Stimulated activated CD4-positive, alpha-beta T cell treated with anti-CD3 and anti-CD28 coated beads, Interleukin-12 subunit alpha, Interleukin-12 subunit beta, amount 100 ng/mL, for 4 hours (primary cell): ENCODE measurements around the gene BIRC3.

ENCODE experiments used
- DNase-seq: peaks from one replicate; pipeline ENCODE4 v3.0.0-alpha.2; 2020

The BIRC3 gene

GRCh38 chr11:102317099-102317767 lies at the start of gene BIRC3:
Gene BIRC3, plus strand, starts transcription at chr11:102317484. Its CDS starts 7,026 bp downstream, at chr11:102324510.
- peak; percentile 74 for DNase-seq

- no peak for DNase-seq
Measured at GRCh38 chr11:102267609-102268008, 49.7 kb upstream of the BIRC3 start.

DNA sequence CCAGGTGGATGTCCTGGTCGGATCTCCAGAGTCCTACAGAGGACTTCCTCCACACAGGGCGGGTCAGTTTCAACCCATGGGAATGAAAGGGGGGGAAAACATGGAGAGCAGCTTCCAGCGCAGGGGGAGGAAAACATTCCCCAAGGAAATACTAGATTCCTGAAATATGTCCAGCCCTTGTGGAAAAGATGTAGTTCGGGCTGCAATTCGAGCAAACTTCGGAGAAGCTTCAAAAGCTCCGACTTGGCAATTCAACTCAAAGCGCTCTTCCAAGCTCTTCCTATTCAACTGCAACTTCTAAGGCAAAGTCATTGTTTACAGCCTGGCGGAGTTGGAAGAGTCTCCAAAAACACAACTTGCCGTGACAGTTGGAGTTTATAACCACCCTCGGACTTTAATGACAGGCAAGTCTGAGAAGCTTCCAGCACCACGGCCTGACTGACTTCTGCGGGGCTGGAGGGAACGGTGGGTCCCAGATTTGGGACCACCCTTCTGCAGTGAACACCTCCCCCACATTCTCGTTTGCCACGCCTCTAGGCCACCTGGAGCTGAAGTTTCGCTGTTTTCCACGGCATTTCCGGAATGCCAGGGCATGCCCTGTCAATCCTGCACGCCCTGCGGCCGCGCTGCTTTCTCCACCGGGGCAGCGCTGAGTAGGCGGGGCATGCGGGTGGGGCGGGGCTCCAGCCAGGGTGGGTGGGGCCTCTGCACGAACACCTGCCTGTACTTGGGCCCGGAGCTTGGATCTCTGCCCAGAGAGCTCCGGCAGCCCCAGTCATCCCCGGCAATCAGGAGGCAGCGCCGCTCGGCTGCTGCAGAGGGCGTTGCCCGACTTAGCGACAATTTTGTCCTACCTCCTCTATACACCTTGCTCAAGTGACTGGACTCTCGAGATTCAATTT lies 49.0 kb upstream of the BIRC3 start:
- peak; percentile 75 for DNase-seq

- DNase-seq = no peak
Measured at GRCh38 chr11:102268985-102269470, 48.3 kb upstream of the BIRC3 start.

DNA sequence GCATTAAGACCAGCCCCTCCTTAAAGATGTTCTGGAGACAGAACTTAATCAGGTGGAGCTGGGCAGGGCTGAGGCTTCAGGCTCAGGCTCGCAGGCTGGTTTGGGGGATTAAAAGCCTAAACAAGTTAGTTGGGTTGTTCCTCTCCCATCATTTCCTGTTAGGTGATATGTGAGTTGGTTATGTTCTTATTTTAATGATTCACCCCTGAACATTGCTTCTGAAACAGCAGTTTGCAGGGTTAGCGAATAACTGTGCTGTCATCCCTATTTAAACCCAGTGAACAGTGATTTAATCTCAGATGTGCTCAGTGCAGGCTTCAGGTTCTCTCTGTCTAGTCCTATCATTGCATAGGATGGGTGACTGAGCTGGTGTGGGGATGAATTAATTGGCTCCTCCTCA lies 47.4 kb upstream of the BIRC3 start:
- no peak for DNase-seq

- DNase-seq = no peak
Measured at GRCh38 chr11:102272047-102272824, 45.0 kb upstream of the BIRC3 start.

- no peak for DNase-seq
Measured at GRCh38 chr11:102274628-102275027, 42.7 kb upstream of the BIRC3 start.

GRCh38 chr11:102276362-102276761 lies 40.9 kb upstream of the BIRC3 start:
- no peak for DNase-seq

DNA sequence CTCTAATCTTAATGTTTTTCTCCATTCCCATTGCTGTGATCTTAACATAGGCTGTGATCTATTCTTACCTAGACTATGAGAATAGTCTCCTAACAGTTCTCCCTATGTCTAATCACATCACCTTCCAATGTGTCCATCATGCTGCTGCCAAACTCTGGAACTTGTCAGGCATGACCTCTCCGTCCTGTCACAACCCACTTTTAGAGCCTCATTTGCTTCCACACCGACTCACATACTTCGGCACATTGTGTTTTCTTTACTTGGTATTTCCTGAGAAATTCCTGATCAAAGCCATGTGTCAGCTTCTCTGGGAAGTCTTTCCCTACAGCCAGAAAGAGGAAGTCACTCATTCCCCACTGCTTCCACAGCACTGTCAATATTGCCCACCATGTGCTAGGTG lies 40.5 kb upstream of the BIRC3 start:
- no peak for DNase-seq

GRCh38 chr11:102279641-102280170 lies 37.6 kb upstream of the BIRC3 start:
- no peak for DNase-seq

DNA sequence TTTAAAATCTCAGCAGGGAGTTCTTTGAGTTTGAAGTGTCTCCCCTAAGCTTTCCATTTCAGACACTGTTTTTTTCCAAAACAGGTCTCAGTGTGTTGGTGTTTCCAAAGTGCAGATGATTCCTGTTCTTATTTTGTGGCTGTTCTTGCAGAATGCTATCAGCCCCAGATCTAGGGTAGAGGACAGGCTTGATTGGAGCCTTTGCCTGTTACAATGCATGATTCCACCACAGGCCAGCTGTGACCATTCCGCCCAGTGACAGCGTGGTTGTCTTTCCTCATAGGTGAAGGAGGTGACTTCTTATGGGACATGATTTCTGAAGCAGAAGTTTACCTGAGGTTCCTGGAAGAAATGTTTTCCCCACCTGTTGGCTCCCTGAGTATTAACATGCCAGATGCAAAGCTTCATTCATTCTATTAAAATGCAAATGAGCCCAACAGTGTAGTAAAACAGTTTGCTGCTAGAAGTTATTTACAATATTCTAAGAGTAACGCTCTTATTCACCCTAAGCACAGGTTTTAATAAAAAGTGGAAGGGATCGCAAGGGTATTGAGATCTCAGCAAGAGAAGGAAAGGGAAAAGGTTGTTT lies 36.9 kb upstream of the BIRC3 start:
- DNase-seq = no peak

GRCh38 chr11:102283116-102283485 lies 34.2 kb upstream of the BIRC3 start:
- DNase-seq = no peak

DNA sequence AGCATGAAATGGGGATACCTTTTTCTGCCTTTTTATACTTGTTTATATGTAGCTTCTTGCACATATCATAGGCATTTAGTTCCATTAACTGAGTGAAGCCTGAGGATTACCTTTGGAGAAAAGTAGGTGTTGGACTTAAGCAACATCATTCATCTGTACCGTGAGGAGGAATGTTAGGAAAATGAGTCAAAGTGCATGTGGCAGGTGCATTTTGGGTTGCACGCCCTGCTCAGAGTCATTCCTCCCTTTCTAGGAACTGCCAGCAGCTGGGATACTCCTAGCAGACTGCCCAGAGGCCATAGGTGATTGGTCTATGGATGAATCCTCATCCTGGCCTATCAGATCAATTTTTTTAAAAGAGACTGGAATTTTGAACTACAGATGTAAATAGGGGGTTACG lies 33.3 kb upstream of the BIRC3 start:
- DNase-seq = no peak

DNA sequence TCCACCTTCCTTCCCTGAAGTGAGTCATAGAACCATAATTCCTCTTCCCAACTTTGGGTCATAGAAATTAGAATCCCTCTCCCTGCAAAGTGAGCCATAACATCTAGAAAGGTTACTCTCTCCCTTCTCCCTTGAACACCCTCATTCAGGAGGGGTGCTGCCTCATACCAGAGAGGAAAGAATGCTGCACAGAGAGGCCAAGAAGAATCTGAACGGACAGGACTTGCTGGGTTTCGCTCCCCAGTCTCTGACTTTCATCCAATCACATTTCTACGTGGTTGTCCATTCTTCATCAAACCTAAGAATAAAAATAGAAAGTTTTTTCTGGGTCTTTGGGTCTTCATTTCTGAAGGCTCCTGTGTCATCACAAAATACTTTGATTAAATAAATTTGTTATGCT lies 31.0 kb upstream of the BIRC3 start:
- no peak for DNase-seq

- no peak for DNase-seq
Measured at GRCh38 chr11:102287964-102288724, 29.1 kb upstream of the BIRC3 start.

DNA sequence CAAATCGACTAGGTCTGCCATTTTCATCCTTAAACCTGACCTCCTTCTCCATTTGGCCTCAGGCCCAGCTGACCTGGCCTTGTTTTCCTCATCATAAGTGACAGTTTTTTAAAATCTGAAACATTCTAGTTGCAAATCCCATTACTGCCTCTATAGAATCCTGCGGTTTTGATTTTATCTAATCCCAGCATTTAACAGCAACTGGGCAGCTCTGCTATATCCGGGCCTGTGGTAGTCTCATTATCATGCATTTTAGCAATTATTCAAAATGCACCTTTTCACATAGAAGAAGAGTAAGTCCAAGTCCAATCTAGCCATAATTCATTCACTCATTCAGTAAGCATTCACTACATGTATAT lies 28.6 kb upstream of the BIRC3 start:
- DNase-seq = no peak

GRCh38 chr11:102289592-102289991 lies 27.7 kb upstream of the BIRC3 start:
- no peak for DNase-seq

DNA sequence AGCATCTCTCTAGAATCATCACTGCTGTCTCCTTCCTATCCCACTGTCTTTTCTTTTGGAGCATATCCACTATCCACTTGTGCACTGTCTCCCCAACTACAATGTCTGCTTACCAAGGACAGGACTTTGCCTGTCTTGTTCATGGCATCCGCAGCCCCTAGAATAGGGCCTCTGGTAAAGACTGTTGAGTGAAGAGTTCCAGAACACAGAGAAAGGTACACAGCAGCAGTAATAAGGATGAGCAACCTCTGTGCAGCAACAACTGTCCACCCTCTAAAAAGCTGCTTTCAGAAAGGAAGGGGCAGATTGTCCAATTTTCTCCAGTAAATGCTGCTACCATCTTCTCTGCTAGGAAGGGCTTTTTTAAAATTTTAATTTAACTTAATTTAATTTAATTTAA lies 25.5 kb upstream of the BIRC3 start:
- no peak for DNase-seq

DNA sequence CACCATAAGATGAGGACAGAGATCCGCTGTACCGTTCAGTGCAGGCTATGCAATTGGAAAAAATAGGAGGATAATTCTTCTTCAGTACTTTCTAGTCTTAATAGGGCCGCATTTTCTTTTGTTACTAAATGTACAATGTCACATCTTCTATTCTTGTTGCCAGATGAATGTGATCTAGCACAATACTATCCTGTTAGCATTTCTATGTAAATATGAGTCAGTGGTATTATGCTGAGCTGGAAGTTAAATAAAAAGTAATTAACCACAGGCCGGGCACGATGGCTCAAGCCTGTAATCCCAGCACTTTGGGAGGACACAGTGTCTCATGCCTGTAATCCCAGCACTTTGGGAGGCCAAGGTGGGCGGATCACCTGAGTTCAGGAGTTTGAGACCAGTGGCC lies 24.4 kb upstream of the BIRC3 start:
- no peak for DNase-seq

- no peak for DNase-seq
Measured at GRCh38 chr11:102293873-102294601, 23.2 kb upstream of the BIRC3 start.

DNA sequence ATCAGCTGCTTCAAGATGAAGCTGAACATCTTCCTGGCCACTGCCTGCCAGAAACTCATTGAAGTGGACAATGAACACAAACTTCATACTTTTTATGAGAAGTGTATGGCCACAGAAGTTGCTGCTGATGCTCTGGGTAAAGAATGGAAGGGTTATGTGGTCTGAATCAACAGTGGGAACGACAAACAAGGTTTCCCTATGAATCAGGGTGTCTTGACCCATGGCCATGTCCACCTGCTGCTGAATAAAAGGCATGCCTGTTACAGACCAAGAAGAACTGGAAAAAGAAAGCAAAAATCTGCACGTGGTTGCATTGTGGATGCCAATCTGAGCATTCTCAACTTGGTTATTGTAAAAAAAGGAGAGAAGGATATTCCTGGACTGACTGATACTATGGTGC lies 22.2 kb upstream of the BIRC3 start:
- DNase-seq = no peak
